B cell (primary cell): ENCODE measurements around the gene TOR2A.

Experiments
- EZH2 ChIP-seq: IDR thresholded peaks from 2 replicates; pipeline ENCODE4 v1.6.1; 2012; ENCODE audit warnings: borderline replicate concordance, low read depth, mild to moderate bottlenecking, moderate library complexity, low read length; ENCODE audit not compliant: insufficient read depth, poor library complexity, severe bottlenecking
- TF ChIP-seq, protein P1 (sequence below): fragments of 200-600 bp; IDR thresholded peaks from one replicate; pipeline ENCODE4 v1.8.0; 2022; ENCODE audit warnings: antibody characterized with exemption, mild to moderate bottlenecking

DNA sequence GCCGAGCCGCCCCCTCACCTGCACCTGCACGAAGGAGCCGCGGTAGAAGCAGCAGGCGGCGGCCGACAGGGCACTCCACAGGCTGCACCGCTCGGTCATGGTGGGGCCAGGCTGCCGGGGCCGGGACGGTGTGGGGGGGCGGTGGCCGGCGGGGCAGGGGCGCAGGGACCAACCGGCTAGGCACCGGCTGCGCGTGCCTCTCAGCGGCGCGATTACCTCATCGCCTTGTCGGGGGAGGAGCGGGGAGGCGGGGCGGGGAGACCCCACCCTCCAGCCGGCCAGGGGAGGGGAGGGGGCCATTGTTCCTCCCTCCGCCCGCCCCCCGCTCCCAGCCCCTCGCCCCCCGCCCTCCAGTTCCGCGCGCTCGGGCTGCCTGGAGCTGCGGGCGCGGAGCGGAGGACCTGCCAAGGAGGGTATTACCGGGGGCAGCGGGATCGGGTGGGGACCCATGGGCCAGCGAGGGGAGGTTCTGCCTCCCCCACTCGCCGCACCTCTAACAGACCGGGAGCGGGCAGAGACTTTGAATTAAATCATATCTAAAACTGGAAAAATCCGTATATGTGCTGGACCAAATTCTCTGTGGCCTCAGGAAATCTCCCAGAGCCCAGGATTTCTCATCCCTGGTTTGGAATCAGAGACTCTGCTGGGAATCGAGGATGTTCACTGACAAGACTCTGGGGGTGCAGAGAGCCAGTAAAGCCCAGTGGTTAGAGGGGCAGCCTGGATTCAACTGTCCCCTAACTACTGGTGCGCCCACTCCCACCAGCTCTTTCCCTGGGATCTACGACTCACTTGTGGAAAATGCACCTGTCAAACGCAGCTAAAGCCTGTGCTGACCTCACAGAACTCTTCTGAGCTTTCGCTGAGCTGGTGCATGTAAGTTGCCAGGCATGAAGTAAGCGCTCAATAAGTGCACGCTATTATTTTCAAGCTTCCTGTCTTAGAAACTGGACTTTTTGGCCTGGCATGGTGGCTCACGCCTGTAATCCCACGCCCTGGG lies 20.3 kb upstream of the TOR2A start:
- TF ChIP-seq, protein P1, sequence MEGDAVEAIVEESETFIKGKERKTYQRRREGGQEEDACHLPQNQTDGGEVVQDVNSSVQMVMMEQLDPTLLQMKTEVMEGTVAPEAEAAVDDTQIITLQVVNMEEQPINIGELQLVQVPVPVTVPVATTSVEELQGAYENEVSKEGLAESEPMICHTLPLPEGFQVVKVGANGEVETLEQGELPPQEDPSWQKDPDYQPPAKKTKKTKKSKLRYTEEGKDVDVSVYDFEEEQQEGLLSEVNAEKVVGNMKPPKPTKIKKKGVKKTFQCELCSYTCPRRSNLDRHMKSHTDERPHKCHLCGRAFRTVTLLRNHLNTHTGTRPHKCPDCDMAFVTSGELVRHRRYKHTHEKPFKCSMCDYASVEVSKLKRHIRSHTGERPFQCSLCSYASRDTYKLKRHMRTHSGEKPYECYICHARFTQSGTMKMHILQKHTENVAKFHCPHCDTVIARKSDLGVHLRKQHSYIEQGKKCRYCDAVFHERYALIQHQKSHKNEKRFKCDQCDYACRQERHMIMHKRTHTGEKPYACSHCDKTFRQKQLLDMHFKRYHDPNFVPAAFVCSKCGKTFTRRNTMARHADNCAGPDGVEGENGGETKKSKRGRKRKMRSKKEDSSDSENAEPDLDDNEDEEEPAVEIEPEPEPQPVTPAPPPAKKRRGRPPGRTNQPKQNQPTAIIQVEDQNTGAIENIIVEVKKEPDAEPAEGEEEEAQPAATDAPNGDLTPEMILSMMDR, result no peak
- no peak for TF ChIP-seq EZH2
